ENCODE results near the gene PHRF1.

PHRF1 gene

GRCh38 chr11:587978-588380, 11.7 kb downstream of the PHRF1 start:
- DNase-seq (ENCODE audit: low read depth), result peak; percentile 24
- no peak overlapping the region for H3K4me3 ChIP-seq (ENCODE audit: low read depth, low read length)

GRCh38 chr11:589798-590197, 13.5 kb downstream of the PHRF1 start:
- no peak overlapping the region for H3K4me3 ChIP-seq (ENCODE audit: low read depth, low read length)
- no peak for DNase-seq (ENCODE audit: low read depth)

GRCh38 chr11:590997-591396, 14.7 kb downstream of the PHRF1 start:
- no peak for DNase-seq (ENCODE audit: low read depth)

GRCh38 chr11:592501-592900, 16.2 kb downstream of the PHRF1 start:
- no peak overlapping the region for H3K4me3 ChIP-seq (ENCODE audit: low read depth, low read length)
- no peak for DNase-seq (ENCODE audit: low read depth)

More at GRCh38 chr11:590997-591396, 14.7 kb downstream of the PHRF1 start:
- no peak overlapping the region for H3K4me3 ChIP-seq (ENCODE audit: low read depth, low read length)

GRCh38 chr11:592918-593317, 16.6 kb downstream of the PHRF1 start:
- no peak overlapping the region for H3K4me3 ChIP-seq (ENCODE audit: low read depth, low read length)
- no peak for DNase-seq (ENCODE audit: low read depth)

- no peak overlapping the region for H3K4me3 ChIP-seq (ENCODE audit: low read depth, low read length)
- DNase-seq (ENCODE audit: low read depth), result no peak
Observed at GRCh38 chr11:593347-593746, 17.1 kb downstream of the PHRF1 start.

- DNase-seq (ENCODE audit: low read depth), result no peak
- H3K4me3 ChIP-seq (ENCODE audit: low read depth, low read length), result no peak overlapping the region
Observed at GRCh38 chr11:595400-595799, 19.1 kb downstream of the PHRF1 start.

- no peak overlapping the region for H3K4me3 ChIP-seq (ENCODE audit: low read depth, low read length)
- DNase-seq (ENCODE audit: low read depth), result no peak
Observed at GRCh38 chr11:596374-596773, 20.1 kb downstream of the PHRF1 start.

GRCh38 chr11:597166-597725, 21.0 kb downstream of the PHRF1 start:
- no peak overlapping the region for H3K4me3 ChIP-seq (ENCODE audit: low read depth, low read length)

GRCh38 chr11:598005-598680, 21.9 kb downstream of the PHRF1 start:
- no peak for DNase-seq (ENCODE audit: low read depth)
- H3K4me3 ChIP-seq (ENCODE audit: low read depth, low read length), result no peak overlapping the region

More at GRCh38 chr11:597166-597725, 21.0 kb downstream of the PHRF1 start:
- no peak for DNase-seq (ENCODE audit: low read depth)

GRCh38 chr11:601573-602245, 25.4 kb downstream of the PHRF1 start:
- H3K4me3 ChIP-seq (ENCODE audit: low read depth, low read length), result no peak overlapping the region
- no peak for DNase-seq (ENCODE audit: low read depth)

GRCh38 chr11:603154-603553, 26.9 kb downstream of the PHRF1 start:
- H3K4me3 ChIP-seq (ENCODE audit: low read depth, low read length), result no peak overlapping the region
- no peak for DNase-seq (ENCODE audit: low read depth)

GRCh38 chr11:605286-606129, 29.2 kb downstream of the PHRF1 start:
- no peak for DNase-seq (ENCODE audit: low read depth)
- H3K4me3 ChIP-seq (ENCODE audit: low read depth, low read length), result no peak overlapping the region

- no peak for DNase-seq (ENCODE audit: low read depth)
Observed at GRCh38 chr11:606245-606644, 30.0 kb downstream of the PHRF1 start.

GRCh38 chr11:607020-607780, 30.9 kb downstream of the PHRF1 start:
- no peak overlapping the region for H3K4me3 ChIP-seq (ENCODE audit: low read depth, low read length)
- no peak for DNase-seq (ENCODE audit: low read depth)

More at GRCh38 chr11:606245-606644, 30.0 kb downstream of the PHRF1 start:
- H3K4me3 ChIP-seq (ENCODE audit: low read depth, low read length), result no peak overlapping the region

GRCh38 chr11:607971-608659, 31.8 kb downstream of the PHRF1 start:
- no peak for DNase-seq (ENCODE audit: low read depth)
- H3K4me3 ChIP-seq (ENCODE audit: low read depth, low read length), result no peak overlapping the region

- no peak for DNase-seq (ENCODE audit: low read depth)
- no peak overlapping the region for H3K4me3 ChIP-seq (ENCODE audit: low read depth, low read length)
Observed at GRCh38 chr11:608791-609251, 32.6 kb downstream of the PHRF1 start.

- DNase-seq (ENCODE audit: low read depth), result no peak
- no peak overlapping the region for H3K4me3 ChIP-seq (ENCODE audit: low read depth, low read length)
Observed at GRCh38 chr11:609341-609811, 33.1 kb downstream of the PHRF1 start.
